Prostate gland (tissue), 2 donors: ENCODE results near the gene CHMP6. TPM values are rescaled to one million over a fixed set of nuclear protein-coding genes. Genes with fewer than 3 reads are reported as not detected.

Experiments
- DNase-seq: peaks from one replicate; pipeline ENCODE4 v3.0.0-alpha.2; 2019; ENCODE audit warnings: low spot score
- H3K27ac ChIP-seq, 2 donors: fragments of 200-600 bp; sonication (generic); 2 replicates each; pipeline ENCODE4 v1.5.1; 2017 to 2019
- H3K27me3 ChIP-seq: fragments of 200-600 bp; sonication (generic); replicated peaks from 2 replicates; pipeline ENCODE4 v1.5.1; 2019; ENCODE audit not compliant: insufficient read depth
- H3K36me3 ChIP-seq, 2 donors: fragments of 200-600 bp; sonication (generic); 1 replicate in 1 of 2; 2 replicates in 1 of 2; pipeline versions ENCODE4 v1.5.1 to v1.8.1; 2017 to 2019
- H3K4me1 ChIP-seq: fragments of 200-600 bp; sonication (generic); replicated peaks from 2 replicates; pipeline ENCODE4 v1.5.1; 2019
- H3K4me3 ChIP-seq, 2 donors: fragments of 200-600 bp; sonication (generic); 2 replicates each; pipeline ENCODE4 v1.5.1; 2017 to 2019
- H3K9me3 ChIP-seq: fragments of 200-600 bp; sonication (generic); 2 replicates; pipeline ENCODE4 v1.5.1; 2017
- POLR2A ChIP-seq: fragments of 450-650 bp; IDR thresholded peaks from one replicate; pipeline ENCODE4 v1.6.1; 2016; ENCODE audit warnings: antibody characterized with exemption, mild to moderate bottlenecking
- POLR2AphosphoS5 ChIP-seq: sonication (generic); formaldehyde crosslinking; IDR thresholded peaks from one replicate; pipeline ENCODE4 v1.6.1; 2017; ENCODE audit warnings: antibody characterized with exemption
- WGBS: methylation state at CpG from one replicate; pipeline ENCODE4 v1.1.5; 2018; 5-methylcytosine and 5-hydroxymethylcytosine counted together
- intact Hi-C: fragments of 100-400 bp; cut with DNase I; formaldehyde crosslinking; loops from one replicate; pipeline ENCODE4 v1.14.2; 2022
- total RNA-seq, 2 donors: library from RNA; depleted of rRNA; stranded (reverse); fragments of >200 nt; gene quantifications; one replicate each; pipeline ENCODE4 v1.1.0, GENCODE V29; 2016
- TF ChIP-seq, protein P1 (sequence below), 4 experiments: fragments of 200-600 bp in 2 of 4; fragments of 450-650 bp in 2 of 4; sonication (generic) in 2 of 4; IDR thresholded peaks; 1 replicate in 3 of 4; 2 replicates in 1 of 4; pipeline ENCODE4 v1.5.1; 2016 to 2019; ENCODE audit warnings: antibody characterized with exemption in 4 of 4, mild to moderate bottlenecking in 2 of 4, moderate library complexity in 2 of 4

CHMP6 gene
- total RNA-seq, 2 donors from 2014 or later = 30.6 to 35.3 TPM

DNA sequence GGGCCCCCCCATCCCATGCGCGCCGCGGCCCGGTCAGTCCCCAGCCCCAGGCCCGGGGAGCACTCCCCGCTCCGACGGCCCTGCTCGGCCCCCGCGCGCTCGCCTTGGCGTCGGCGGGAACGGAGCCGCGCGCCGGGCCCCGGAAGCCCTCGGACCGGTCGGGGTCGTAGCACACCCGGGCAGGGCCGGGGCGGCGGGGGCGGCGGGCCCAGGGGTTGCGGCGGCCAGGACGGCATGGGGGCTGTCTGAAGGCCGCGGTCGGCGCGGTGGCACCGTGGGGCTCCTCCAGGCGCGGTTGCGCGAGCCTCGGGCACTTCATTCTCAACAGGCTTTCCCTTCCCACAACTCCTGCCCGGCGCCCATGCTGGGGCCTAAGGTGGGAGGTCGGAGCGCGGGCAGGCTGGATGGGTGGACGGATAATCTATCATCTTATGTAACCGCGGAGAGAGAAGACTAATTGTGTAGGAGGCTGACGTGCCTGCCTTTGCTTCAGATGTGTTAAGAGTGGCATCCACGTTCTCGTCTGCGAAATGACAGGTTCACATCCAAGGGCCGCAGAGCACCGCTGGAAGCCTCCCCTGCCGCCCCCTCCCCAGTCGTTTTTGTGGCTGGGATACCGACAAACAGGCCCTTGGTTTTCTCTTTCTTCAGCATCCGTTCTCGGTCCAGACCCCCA is 44.0 kb downstream of the CHMP6 start:
- H3K4me3 ChIP-seq = peak overlapping the region; percentile 65 to 75
- no peaks in the 10 kb centered on the region for H3K36me3 ChIP-seq
- intact Hi-C loops = loop anchor here (2.0 kb wide), 1 partner anchor 61 kb away; no protein-coding TSS in a partner anchor
- no peaks in the 10 kb centered on the region for H3K9me3 ChIP-seq
- H3K4me1 ChIP-seq = peaks cover 40% of the 10 kb centered on the region
- no peak for TF ChIP-seq POLR2A
- TF ChIP-seq POLR2AphosphoS5 = peak; percentile 32
- H3K27me3 ChIP-seq = no peaks in the 10 kb centered on the region
- 10% methylated on average over 30 of the region's 66 CpGs for WGBS
- H3K27ac ChIP-seq = peak overlapping the region; percentile 90 to 95
- DNase-seq = no peak

DNA sequence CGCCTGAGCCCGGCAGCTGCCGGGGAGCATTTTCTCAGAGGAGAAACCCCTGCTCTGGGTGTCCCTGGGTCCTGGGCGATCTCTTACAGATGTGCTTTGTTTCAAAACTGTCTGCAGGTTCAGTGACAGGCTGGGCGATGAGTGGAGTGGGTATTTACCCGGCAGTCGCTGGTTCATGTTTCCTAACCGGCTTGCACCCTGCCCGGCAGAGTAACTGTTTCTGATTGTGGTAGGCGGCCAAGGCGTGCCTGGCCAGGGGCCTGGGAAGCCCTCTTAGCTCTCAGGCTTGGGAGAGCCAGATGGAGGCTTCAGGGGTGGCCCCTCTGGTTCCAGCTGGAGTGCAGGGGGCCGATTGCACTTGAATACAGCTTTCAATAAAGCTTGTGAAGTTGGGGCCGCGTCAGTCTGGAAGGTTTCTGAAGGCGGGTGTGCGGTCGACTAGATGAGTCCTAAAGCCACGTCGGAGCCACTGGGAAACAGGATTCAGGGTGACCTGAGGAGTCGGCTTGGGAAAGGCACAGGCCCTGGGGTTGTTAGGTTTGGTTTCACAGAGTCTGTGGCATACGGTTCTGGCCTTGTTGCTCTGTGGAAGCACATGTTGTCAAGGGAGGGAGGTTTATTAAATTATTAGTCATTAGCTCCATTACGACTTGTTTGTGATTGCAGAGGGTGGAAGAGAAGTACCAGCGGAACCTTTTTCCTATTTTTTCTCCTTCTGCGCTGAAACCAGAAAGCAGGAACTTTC is 44.7 kb downstream of the CHMP6 start:
- DNase-seq = no peak
- H3K9me3 ChIP-seq = no peaks in the 10 kb centered on the region
- peak overlapping the region; percentile 90 to 95 for H3K27ac ChIP-seq
- H3K4me1 ChIP-seq = peaks cover 45% of the 10 kb centered on the region
- peak overlapping the region; percentile 65 to 75 for H3K4me3 ChIP-seq
- no peaks in the 10 kb centered on the region for H3K36me3 ChIP-seq
- H3K27me3 ChIP-seq = no peaks in the 10 kb centered on the region
- TF ChIP-seq POLR2A (no peak), POLR2AphosphoS5 (no peak)
- TF ChIP-seq, protein P1, sequence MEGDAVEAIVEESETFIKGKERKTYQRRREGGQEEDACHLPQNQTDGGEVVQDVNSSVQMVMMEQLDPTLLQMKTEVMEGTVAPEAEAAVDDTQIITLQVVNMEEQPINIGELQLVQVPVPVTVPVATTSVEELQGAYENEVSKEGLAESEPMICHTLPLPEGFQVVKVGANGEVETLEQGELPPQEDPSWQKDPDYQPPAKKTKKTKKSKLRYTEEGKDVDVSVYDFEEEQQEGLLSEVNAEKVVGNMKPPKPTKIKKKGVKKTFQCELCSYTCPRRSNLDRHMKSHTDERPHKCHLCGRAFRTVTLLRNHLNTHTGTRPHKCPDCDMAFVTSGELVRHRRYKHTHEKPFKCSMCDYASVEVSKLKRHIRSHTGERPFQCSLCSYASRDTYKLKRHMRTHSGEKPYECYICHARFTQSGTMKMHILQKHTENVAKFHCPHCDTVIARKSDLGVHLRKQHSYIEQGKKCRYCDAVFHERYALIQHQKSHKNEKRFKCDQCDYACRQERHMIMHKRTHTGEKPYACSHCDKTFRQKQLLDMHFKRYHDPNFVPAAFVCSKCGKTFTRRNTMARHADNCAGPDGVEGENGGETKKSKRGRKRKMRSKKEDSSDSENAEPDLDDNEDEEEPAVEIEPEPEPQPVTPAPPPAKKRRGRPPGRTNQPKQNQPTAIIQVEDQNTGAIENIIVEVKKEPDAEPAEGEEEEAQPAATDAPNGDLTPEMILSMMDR (IDR thresholded peaks at IDR 0.05) = no peak
- intact Hi-C loops = no loop called here
- WGBS = 36% methylated on average over 24 of the region's 24 CpGs

DNA sequence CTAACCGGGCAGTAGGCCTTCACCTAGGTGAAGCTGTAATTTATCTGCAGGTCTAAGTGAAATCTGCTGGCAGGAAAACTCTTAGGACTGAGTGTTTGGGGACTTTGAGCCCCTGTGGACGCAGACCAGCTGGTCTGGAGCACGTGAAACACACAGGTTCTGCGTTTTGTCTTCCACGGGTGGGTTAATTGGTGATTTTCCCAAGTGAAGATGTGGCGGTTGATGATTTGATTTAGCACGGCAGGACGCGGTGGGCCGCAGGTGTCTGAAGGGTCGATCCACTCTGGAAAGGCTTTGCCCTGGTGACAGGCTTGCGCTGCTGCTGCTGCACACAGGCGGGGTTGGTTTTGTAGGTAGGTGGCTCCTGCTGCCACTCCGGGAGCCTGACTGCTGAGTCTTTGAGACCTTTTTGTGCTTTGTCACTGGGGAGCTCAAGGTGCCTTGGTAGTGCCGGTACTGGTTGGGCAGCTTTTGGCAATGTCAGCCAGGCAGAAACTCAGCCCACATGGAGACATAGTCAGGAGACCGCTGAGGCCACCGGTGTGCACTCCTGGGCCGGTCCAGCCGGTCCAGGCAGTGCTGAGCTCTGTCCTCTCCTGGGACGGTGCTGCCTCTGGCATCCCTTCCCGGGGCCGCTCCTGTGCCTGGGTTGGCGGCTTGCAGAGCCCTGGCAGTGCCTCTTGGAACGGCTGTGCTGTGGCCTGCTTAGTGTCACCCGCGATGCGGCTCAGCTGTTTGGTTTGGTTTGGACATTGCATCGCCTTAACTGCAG is 45.6 kb downstream of the CHMP6 start:
- TF ChIP-seq, protein P1 (IDR thresholded peaks at IDR 0.05) = peak in 1 of 4 experiments; percentile 16
- TF ChIP-seq POLR2A (no peak), POLR2AphosphoS5 (peak; percentile 88)
- Histone ChIP-seq H3K27ac (peak overlapping the region; percentile 90 to 95), H3K4me3 (peak overlapping the region; percentile 65 to 75), H3K4me1 (peaks cover 45% of the 10 kb centered on the region), H3K27me3 (no peaks in the 10 kb centered on the region), H3K36me3 (no peaks in the 10 kb centered on the region), H3K9me3 (no peaks in the 10 kb centered on the region)
- peak; percentile 90 for DNase-seq
- intact Hi-C loops = no loop called here
- WGBS = 22% methylated on average over 26 of the region's 28 CpGs

DNA sequence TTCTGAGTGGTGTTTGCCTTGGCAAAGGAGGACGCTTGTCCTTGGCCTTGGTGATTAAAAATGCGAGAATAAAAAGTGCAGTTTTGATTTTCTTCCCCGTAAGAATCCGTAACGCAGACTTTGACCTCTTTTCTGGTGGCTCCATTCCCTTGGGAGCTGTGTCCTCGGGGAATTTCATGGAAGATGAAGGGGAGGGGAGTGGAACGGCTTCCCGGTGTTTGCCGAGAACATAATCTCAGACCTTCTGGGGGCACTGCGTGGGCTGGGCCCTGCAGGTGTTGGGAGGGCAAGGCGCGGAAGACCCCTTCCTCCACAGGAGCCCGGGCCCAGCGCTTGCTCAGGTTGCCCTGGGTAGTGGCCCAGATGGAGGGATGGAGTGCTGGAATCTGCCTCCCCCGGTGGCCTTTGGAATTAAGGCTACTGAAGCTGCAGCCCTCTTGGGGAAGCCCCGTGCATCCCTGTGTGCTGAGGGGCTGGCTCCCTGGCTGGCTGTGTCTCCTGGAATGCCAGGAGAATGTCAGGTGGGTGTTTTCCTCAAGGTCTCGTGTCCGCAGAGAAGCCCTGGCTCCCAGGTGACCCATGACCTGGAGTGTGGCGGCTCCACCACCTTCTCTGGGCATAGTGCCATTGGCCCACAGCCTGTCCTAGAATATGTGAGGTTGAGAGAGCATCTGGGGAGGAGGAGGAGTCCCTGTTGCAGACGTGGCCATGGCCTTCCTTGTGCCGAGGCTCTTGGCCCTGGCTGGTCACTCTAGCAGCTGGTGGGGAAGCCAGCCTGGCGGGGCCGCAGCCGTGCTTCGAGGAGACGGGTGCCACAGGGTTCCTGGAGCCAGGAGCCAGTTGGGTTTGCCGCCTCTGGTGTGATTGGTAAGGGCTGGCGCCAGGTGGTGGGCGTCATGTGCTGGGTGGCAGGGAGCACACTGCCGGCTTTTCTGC is 46.4 kb downstream of the CHMP6 start:
- Histone ChIP-seq H3K4me3 (peak overlapping the region; percentile 65 to 75), H3K27ac (peak overlapping the region; percentile 90 to 95), H3K27me3 (no peaks in the 10 kb centered on the region), H3K4me1 (peaks cover 50% of the 10 kb centered on the region), H3K9me3 (no peaks in the 10 kb centered on the region), H3K36me3 (no peaks in the 10 kb centered on the region)
- TF ChIP-seq, protein P1 (IDR thresholded peaks at IDR 0.05) = no peak
- TF ChIP-seq POLR2AphosphoS5 (no peak), POLR2A (no peak)
- DNase-seq = no peak
- intact Hi-C loops = no loop called here
- 44% methylated on average over 29 of the region's 30 CpGs for WGBS
